Parathyroid adenoma (tissue), 2 donors: ENCODE results near the gene CST7.
"Not testable (repeated sequence)": the region's sequence is repeated elsewhere in the genome, so short reads cannot be mapped to it uniquely, and the experiment has no call there.

ENCODE experiments used
- H2AFZ ChIP-seq: fragments of 300-600 bp; sonication (generic); one replicate; pipeline ENCODE4 v1.7.0; 2017; ENCODE audit warnings: antibody characterized with exemption, mild to moderate bottlenecking
- H3K27ac ChIP-seq: fragments of 300-600 bp; sonication (generic); one replicate; pipeline ENCODE4 v1.7.0; 2017
- H3K27me3 ChIP-seq: fragments of 300-600 bp; sonication (generic); one replicate; pipeline ENCODE4 v1.7.0; 2017; ENCODE audit warnings: low read length; ENCODE audit not compliant: control insufficient read depth, insufficient read depth
- H3K36me3 ChIP-seq: fragments of 300-600 bp; sonication (generic); one replicate; pipeline ENCODE4 v1.7.0; 2017; ENCODE audit warnings: low read length; ENCODE audit not compliant: control insufficient read depth, insufficient read depth
- H3K4me1 ChIP-seq: fragments of 300-600 bp; sonication (generic); one replicate; pipeline ENCODE4 v1.7.0; 2017; ENCODE audit warnings: control low read depth
- H3K4me2 ChIP-seq: fragments of 300-600 bp; sonication (generic); one replicate; pipeline ENCODE4 v1.7.0; 2017; ENCODE audit warnings: low read length
- H3K4me3 ChIP-seq: fragments of 300-600 bp; sonication (generic); one replicate; pipeline ENCODE4 v1.7.0; 2017; ENCODE audit warnings: low read depth, low read length
- H3K79me2 ChIP-seq: fragments of 300-600 bp; sonication (generic); one replicate; pipeline ENCODE4 v1.7.0; 2017; ENCODE audit warnings: control low read depth
- H3K9ac ChIP-seq: fragments of 300-600 bp; sonication (generic); one replicate; pipeline ENCODE4 v1.7.0; 2017; ENCODE audit warnings: mild to moderate bottlenecking
- H3K9me3 ChIP-seq: fragments of 300-600 bp; sonication (generic); one replicate; pipeline ENCODE4 v1.7.0; 2017; ENCODE audit warnings: low read length; ENCODE audit not compliant: control insufficient read depth
- CTCF ChIP-seq: fragments of 300-600 bp; sonication (generic); IDR thresholded peaks from one replicate; pipeline ENCODE4 v1.7.0; 2017; ENCODE audit warnings: antibody characterized with exemption, mild to moderate bottlenecking
- donor health status: primary hyperparathyroidism.

Gene CST7

GRCh38 chr20:24943196-24943595 lies 5.9 kb upstream of the CST7 start:
- Histone ChIP-seq H3K9ac (no peak overlapping the region), H2AFZ (no peak overlapping the region), H3K36me3 (no peaks in the 10 kb centered on the region), H3K9me3 (no peaks in the 10 kb centered on the region), H3K4me2 (no peak overlapping the region), H3K4me3 (no peak overlapping the region), H3K27ac (no peak overlapping the region), H3K79me2 (no peaks in the 10 kb centered on the region), H3K4me1 (no peaks in the 10 kb centered on the region), H3K27me3 (no peaks in the 10 kb centered on the region)
- no peak for TF ChIP-seq CTCF

GRCh38 chr20:24943731-24944130 lies 5.3 kb upstream of the CST7 start:
- H3K4me1 ChIP-seq: no peaks in the 10 kb centered on the region
- no peak overlapping the region for H3K27ac ChIP-seq
- H3K36me3 ChIP-seq: no peaks in the 10 kb centered on the region
- no peak overlapping the region for H3K4me2 ChIP-seq
- no peaks in the 10 kb centered on the region for H3K27me3 ChIP-seq
- H3K79me2 ChIP-seq: no peaks in the 10 kb centered on the region
- no peak overlapping the region for H3K9ac ChIP-seq
- TF ChIP-seq CTCF: no peak
- H2AFZ ChIP-seq: no peak overlapping the region
- no peak overlapping the region for H3K4me3 ChIP-seq
- no peaks in the 10 kb centered on the region for H3K9me3 ChIP-seq

GRCh38 chr20:24946376-24946775 lies 2.7 kb upstream of the CST7 start:
- not testable (repeated sequence) for H3K79me2 ChIP-seq, H3K4me1 ChIP-seq, H3K27ac ChIP-seq, H2AFZ ChIP-seq, H3K9me3 ChIP-seq, H3K9ac ChIP-seq, H3K4me2 ChIP-seq, H3K27me3 ChIP-seq, H3K4me3 ChIP-seq, H3K36me3 ChIP-seq

GRCh38 chr20:24948396-24948938 lies 602 bp upstream of the CST7 start:
- not testable (repeated sequence) for H3K9me3 ChIP-seq, H3K4me3 ChIP-seq, H3K4me2 ChIP-seq, H3K36me3 ChIP-seq, H3K27me3 ChIP-seq, H3K9ac ChIP-seq, H2AFZ ChIP-seq, H3K27ac ChIP-seq, H3K79me2 ChIP-seq, H3K4me1 ChIP-seq

- Histone ChIP-seq H3K79me2 (no peaks in the 10 kb centered on the region), H3K4me1 (no peaks in the 10 kb centered on the region), H3K9me3 (no peaks in the 10 kb centered on the region), H3K9ac (no peak overlapping the region), H3K4me2 (no peak overlapping the region), H3K27ac (no peak overlapping the region), H3K36me3 (no peaks in the 10 kb centered on the region), H3K27me3 (no peaks in the 10 kb centered on the region), H3K4me3 (no peak overlapping the region), H2AFZ (no peak overlapping the region)
- no peak for TF ChIP-seq CTCF
Observed at GRCh38 chr20:24949756-24950127, 673 bp downstream of the CST7 start.

- Histone ChIP-seq H3K36me3 (no peaks in the 10 kb centered on the region), H2AFZ (no peak overlapping the region), H3K9me3 (no peaks in the 10 kb centered on the region), H3K4me3 (no peak overlapping the region), H3K4me2 (no peak overlapping the region), H3K27ac (no peak overlapping the region), H3K4me1 (no peaks in the 10 kb centered on the region), H3K79me2 (no peaks in the 10 kb centered on the region), H3K9ac (no peak overlapping the region), H3K27me3 (no peaks in the 10 kb centered on the region)
- TF ChIP-seq CTCF: no peak
Observed at GRCh38 chr20:24950128-24950835, 1.2 kb downstream of the CST7 start.
